Suprapubic skin (tissue), 4 donors: ENCODE data around the gene KIF18B. TPM values are rescaled to one million over a fixed set of nuclear protein-coding genes. Genes with fewer than 3 reads are reported as not detected.

Source experiments
- DNase-seq, 2 donors: peaks; one replicate each; pipeline ENCODE4 v3.0.0-alpha.2; 2019; ENCODE audit warnings: low spot score in 2 of 2
- H3K27ac ChIP-seq: fragments of 200-600 bp; sonication (generic); one replicate; pipeline ENCODE4 v1.5.1; 2019
- H3K27me3 ChIP-seq: fragments of 200-600 bp; sonication (generic); one replicate; pipeline ENCODE4 v1.5.1; 2019
- H3K36me3 ChIP-seq: fragments of 200-600 bp; sonication (generic); one replicate; pipeline ENCODE4 v1.5.1; 2019
- H3K4me1 ChIP-seq: fragments of 200-600 bp; sonication (generic); one replicate; pipeline ENCODE4 v1.5.1; 2019
- H3K4me3 ChIP-seq: fragments of 200-600 bp; sonication (generic); one replicate; pipeline ENCODE4 v1.5.1; 2019; ENCODE audit warnings: mild to moderate bottlenecking
- H3K9me3 ChIP-seq: fragments of 200-600 bp; sonication (generic); one replicate; pipeline ENCODE4 v1.5.1; 2019
- CTCF ChIP-seq, 2 donors: fragments of 200-600 bp in 1 of 2; fragments of 450-650 bp in 1 of 2; sonication (generic) in 1 of 2; IDR thresholded peaks; one replicate each; pipeline ENCODE4 v1.5.1; 2016 to 2019; ENCODE audit warnings: antibody characterized with exemption in 2 of 2, mild to moderate bottlenecking in 1 of 2, moderate library complexity in 1 of 2
- EP300 ChIP-seq: sonication (generic); formaldehyde crosslinking; IDR thresholded peaks from one replicate; pipeline ENCODE4 v1.6.1; 2017; ENCODE audit warnings: antibody characterized with exemption
- POLR2A ChIP-seq, 2 donors: fragments of 450-650 bp; IDR thresholded peaks; one replicate each; pipeline ENCODE4 v1.6.1; 2017; ENCODE audit warnings: antibody characterized with exemption in 2 of 2, mild to moderate bottlenecking in 2 of 2, moderate library complexity in 2 of 2
- POLR2AphosphoS5 ChIP-seq, 3 donors: sonication (generic); formaldehyde crosslinking; IDR thresholded peaks; one replicate each; pipeline ENCODE4 v1.6.1; 2017; ENCODE audit warnings: antibody characterized with exemption in 3 of 3
- WGBS: methylation state at CpG from one replicate; pipeline ENCODE4 v1.1.5; 2018; 5-methylcytosine and 5-hydroxymethylcytosine counted together
- total RNA-seq, 4 donors: library from RNA; depleted of rRNA; stranded (reverse); fragments of >200 nt; gene quantifications; one replicate each; pipeline ENCODE4 v1.1.0, GENCODE V29; 2016

KIF18B gene
- total RNA-seq, 4 donors from 2014 or later, result 2.0 to 4.0 (median 2.8) TPM

GRCh38 chr17:44976206-44976605, 28.6 kb upstream of the KIF18B start:
- Histone ChIP-seq H3K4me1 (no peaks in the 10 kb centered on the region), H3K4me3 (no peak overlapping the region), H3K9me3 (no peaks in the 10 kb centered on the region), H3K27me3 (peaks cover 39% of the 10 kb centered on the region), H3K27ac (no peak overlapping the region), H3K36me3 (no peaks in the 10 kb centered on the region)
- no peak for TF ChIP-seq POLR2A (IDR thresholded peaks at IDR 0.05)
- no peak for TF ChIP-seq POLR2AphosphoS5 (IDR thresholded peaks at IDR 0.05)
- no peak for TF ChIP-seq CTCF (IDR thresholded peaks at IDR 0.05)
- TF ChIP-seq EP300, result no peak
- no peak for DNase-seq
- WGBS, result 69% methylated on average over 4 of the region's 13 CpGs

GRCh38 chr17:44972953-44973352, 25.4 kb upstream of the KIF18B start:
- Histone ChIP-seq H3K4me1 (peaks cover 25% of the 10 kb centered on the region), H3K27ac (no peak overlapping the region), H3K4me3 (no peak overlapping the region), H3K9me3 (no peaks in the 10 kb centered on the region), H3K27me3 (peaks cover 41% of the 10 kb centered on the region), H3K36me3 (no peaks in the 10 kb centered on the region)
- TF ChIP-seq CTCF (IDR thresholded peaks at IDR 0.05), result no peak
- TF ChIP-seq POLR2AphosphoS5 (IDR thresholded peaks at IDR 0.05), result no peak
- TF ChIP-seq EP300, result no peak
- TF ChIP-seq POLR2A (IDR thresholded peaks at IDR 0.05), result no peak
- WGBS, result 90% methylated on average over 6 of the region's 6 CpGs
- DNase-seq, result no peak

GRCh38 chr17:44971776-44972483, 24.4 kb upstream of the KIF18B start:
- Histone ChIP-seq H3K4me1 (peaks cover 35% of the 10 kb centered on the region), H3K27me3 (peaks cover 45% of the 10 kb centered on the region), H3K4me3 (no peak overlapping the region), H3K9me3 (no peaks in the 10 kb centered on the region), H3K36me3 (no peaks in the 10 kb centered on the region), H3K27ac (no peak overlapping the region)
- TF ChIP-seq POLR2A (IDR thresholded peaks at IDR 0.05), result no peak
- no peak for TF ChIP-seq EP300
- TF ChIP-seq POLR2AphosphoS5 (IDR thresholded peaks at IDR 0.05), result no peak
- TF ChIP-seq CTCF (IDR thresholded peaks at IDR 0.05), result no peak
- no peak for DNase-seq
- 65% methylated on average over 8 of the region's 8 CpGs for WGBS

GRCh38 chr17:44970136-44970741, 22.7 kb upstream of the KIF18B start:
- peak overlapping the region; percentile 49 for H3K4me3 ChIP-seq
- DNase-seq, result no peak
- 8% methylated on average over 14 of the region's 55 CpGs for WGBS
- H3K9me3 ChIP-seq, result no peaks in the 10 kb centered on the region
- TF ChIP-seq CTCF (IDR thresholded peaks at IDR 0.05) (no peak), POLR2AphosphoS5 (IDR thresholded peaks at IDR 0.05) (no peak), POLR2A (IDR thresholded peaks at IDR 0.05) (no peak), EP300 (no peak)
- peaks cover 36% of the 10 kb centered on the region for H3K4me1 ChIP-seq
- no peak overlapping the region for H3K27ac ChIP-seq
- H3K36me3 ChIP-seq, result no peaks in the 10 kb centered on the region
- peaks cover 49% of the 10 kb centered on the region for H3K27me3 ChIP-seq

GRCh38 chr17:44969144-44969780, 21.7 kb upstream of the KIF18B start:
- H3K36me3 ChIP-seq, result no peaks in the 10 kb centered on the region
- 67% methylated on average over 19 of the region's 19 CpGs for WGBS
- DNase-seq, result no peak
- H3K9me3 ChIP-seq, result no peaks in the 10 kb centered on the region
- peaks cover 58% of the 10 kb centered on the region for H3K27me3 ChIP-seq
- peaks cover 36% of the 10 kb centered on the region for H3K4me1 ChIP-seq
- no peak overlapping the region for H3K27ac ChIP-seq
- TF ChIP-seq EP300 (no peak), CTCF (IDR thresholded peaks at IDR 0.05) (no peak), POLR2A (IDR thresholded peaks at IDR 0.05) (no peak), POLR2AphosphoS5 (IDR thresholded peaks at IDR 0.05) (no peak)
- H3K4me3 ChIP-seq, result no peak overlapping the region
